GM12891 (cell line): ENCODE results near the gene ROBO3.

Experiments used
- POLR2A ChIP-seq: IDR thresholded peaks from 2 replicates; pipeline ENCODE4 v1.6.1; 2011; ENCODE audit warnings: low read depth, low read length, control low read depth
- POLR2AphosphoS5 ChIP-seq: IDR thresholded peaks from 2 replicates; pipeline ENCODE4 v1.6.1; 2011; ENCODE audit warnings: low read depth, low read length, control low read depth

DNA sequence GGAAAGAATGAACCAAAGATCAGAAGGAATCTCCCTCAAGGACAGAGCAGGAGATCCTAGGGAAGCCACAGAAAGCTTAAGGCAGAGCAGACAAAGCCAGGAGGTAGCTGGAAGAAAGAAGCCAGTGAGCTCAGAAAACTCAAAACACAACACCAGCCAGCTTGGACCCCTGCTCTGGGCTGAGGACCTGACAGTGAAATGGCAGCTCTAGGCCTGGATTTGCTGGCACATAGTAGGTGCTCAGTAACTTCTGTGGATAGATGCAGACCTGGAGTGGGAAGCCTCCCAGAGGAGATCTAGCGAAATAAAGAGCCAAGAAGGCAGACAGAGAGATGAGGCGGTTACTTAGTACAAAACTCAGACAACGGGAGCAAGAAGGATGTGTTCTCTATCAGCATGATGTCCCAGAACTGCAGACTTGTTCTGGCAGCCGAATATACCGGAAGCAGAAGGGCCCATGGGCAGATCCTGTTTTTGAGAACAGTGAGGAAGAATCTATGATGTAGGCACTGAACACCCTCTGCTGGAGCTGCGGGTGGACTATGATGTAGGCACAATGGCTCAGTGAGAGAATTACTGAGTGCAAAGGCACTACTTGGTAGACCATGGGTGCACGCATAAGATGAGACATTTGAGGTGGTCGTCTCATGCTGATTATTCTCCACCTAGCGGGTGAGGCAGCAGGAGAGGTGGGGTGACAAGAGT is 27.7 kb downstream of the ROBO3 start:
- TF ChIP-seq POLR2A (no peak), POLR2AphosphoS5 (no peak)
